Sigmoid colon (tissue), 4 donors: ENCODE results near the gene USH1C.

Source experiments
- CTCF ChIP-seq, 4 experiments: fragments of 450-650 bp in 3 of 4; fragments of 200-600 bp in 1 of 4; IDR thresholded peaks; one replicate each; pipeline ENCODE4 v1.5.1; 2016 to 2019; ENCODE audit warnings: antibody characterized with exemption in 4 of 4, mild to moderate bottlenecking in 3 of 4, moderate library complexity in 2 of 4
- EP300 ChIP-seq, 4 donors: sonication (generic); formaldehyde crosslinking; IDR thresholded peaks; one replicate each; pipeline ENCODE4 v1.6.1; 2017; ENCODE audit warnings: antibody characterized with exemption in 4 of 4
- POLR2A ChIP-seq, 2 donors: fragments of 450-650 bp; IDR thresholded peaks; one replicate each; pipeline ENCODE4 v1.6.1; 2016; ENCODE audit warnings: antibody characterized with exemption in 2 of 2, mild to moderate bottlenecking in 2 of 2, moderate library complexity in 2 of 2
- POLR2AphosphoS5 ChIP-seq, 4 donors: sonication (generic); formaldehyde crosslinking; IDR thresholded peaks; one replicate each; pipeline ENCODE4 v1.6.1; 2017; ENCODE audit warnings: antibody characterized with exemption in 4 of 4

- no peak for TF ChIP-seq POLR2AphosphoS5 (IDR thresholded peaks at IDR 0.05)
- TF ChIP-seq POLR2A (IDR thresholded peaks at IDR 0.05), result no peak
- TF ChIP-seq CTCF (IDR thresholded peaks at IDR 0.05), result no peak
- no peak for TF ChIP-seq EP300 (IDR thresholded peaks at IDR 0.05)
Measured at GRCh38 chr11:17513853-17514252, 30.4 kb downstream of the USH1C start.
